SU-DHL-6 (cell line): Measurements from ENCODE around the gene ACTN4.

ENCODE experiments used
- H2AFZ ChIP-seq: fragments of 200-600 bp; sonication (generic); 2 replicates; pipeline ENCODE4 v1.6.1; 2014; ENCODE audit warnings: low read depth, mild to moderate bottlenecking, moderate library complexity, mixed read lengths, antibody characterized with exemption, low read length; ENCODE audit not compliant: severe bottlenecking
- H3F3A ChIP-seq: fragments of 200-600 bp; shearing (Covaris generic); 2 replicates; pipeline ENCODE4 v1.6.0; 2016; ENCODE audit warnings: antibody characterized with exemption, mild to moderate bottlenecking; ENCODE audit not compliant: insufficient read depth
- H3K27ac ChIP-seq: fragments of 200-600 bp; sonication (generic); 2 replicates; pipeline ENCODE4 v1.5.1; 2016; ENCODE audit warnings: low read depth, mild to moderate bottlenecking, low read length, moderate library complexity, mixed read lengths
- H3K27me3 ChIP-seq: fragments of 200-600 bp; sonication (generic), shearing (Covaris generic); 2 replicates; pipeline ENCODE4 v1.6.0; 2014; ENCODE audit warnings: mild to moderate bottlenecking, low read length
- H3K36me3 ChIP-seq: fragments of 200-600 bp; sonication (generic); 2 replicates; pipeline ENCODE4 v1.6.1; 2014; ENCODE audit warnings: mild to moderate bottlenecking, low read length, mixed read lengths
- H3K4me2 ChIP-seq: fragments of 300-600, 200-600 bp; shearing (Covaris generic), sonication (generic); 2 replicates; pipeline ENCODE4 v1.6.0; 2014; ENCODE audit warnings: low read length, low read depth, mild to moderate bottlenecking; ENCODE audit not compliant: poor library complexity, severe bottlenecking
- H3K4me3 ChIP-seq: fragments of 200-600 bp; sonication (generic); 2 replicates; pipeline ENCODE4 v1.5.1; 2014; ENCODE audit warnings: antibody characterized with exemption, low read length, mild to moderate bottlenecking, mixed read lengths; ENCODE audit not compliant: insufficient read depth, poor library complexity, severe bottlenecking
- H3K79me2 ChIP-seq: fragments of 200-600 bp; sonication (generic); 2 replicates; pipeline ENCODE4 v1.6.1; 2014; ENCODE audit warnings: mild to moderate bottlenecking, low read length, moderate library complexity; ENCODE audit not compliant: insufficient read depth
- H3K9ac ChIP-seq: fragments of 200-600 bp; sonication (generic); 2 replicates; pipeline ENCODE4 v1.7.0; 2014; ENCODE audit warnings: mild to moderate bottlenecking, low read length
- H3K9me2 ChIP-seq: fragments of 200-600 bp; sonication (generic); replicated peaks from 2 replicates; pipeline ENCODE4 v1.6.1; 2014; ENCODE audit warnings: low read length; ENCODE audit not compliant: insufficient read depth
- H3K9me3 ChIP-seq: fragments of 200-600 bp; sonication (generic); 2 replicates; pipeline ENCODE4 v1.6.1; 2014; ENCODE audit warnings: low read length, mixed read lengths; ENCODE audit not compliant: insufficient read depth
- H4K20me1 ChIP-seq: fragments of 200-600 bp; sonication (generic); 2 replicates; pipeline ENCODE4 v1.6.1; 2014; ENCODE audit warnings: low read depth, mild to moderate bottlenecking, antibody characterized with exemption, low read length, moderate library complexity, mixed read lengths
- CTCF ChIP-seq: fragments of 200-600 bp; sonication (generic); IDR thresholded peaks from one replicate; pipeline ENCODE4 v1.5.1; 2017; ENCODE audit warnings: antibody characterized with exemption, mild to moderate bottlenecking, low read length, moderate library complexity; ENCODE audit not compliant: insufficient read depth, poor library complexity, severe bottlenecking
- EZH2phosphoT487 ChIP-seq: fragments of 200-600 bp; sonication (generic), shearing (Covaris generic); conservative IDR thresholded peaks from 2 replicates; pipeline ENCODE4 v1.6.1; 2018; ENCODE audit warnings: mild to moderate bottlenecking, antibody characterized with exemption, low read length, moderate library complexity, mixed read lengths

The ACTN4 gene

GRCh38 chr19:38725469-38726283 lies 78.2 kb downstream of the ACTN4 start:
- H3K27me3 ChIP-seq: no peaks in the 10 kb centered on the region
- no peak overlapping the region for H3K4me2 ChIP-seq
- no peaks in the 10 kb centered on the region for H3K9me2 ChIP-seq
- no peaks in the 10 kb centered on the region for H3K79me2 ChIP-seq
- no peak overlapping the region for H2AFZ ChIP-seq
- H4K20me1 ChIP-seq: no peaks in the 10 kb centered on the region
- no peak overlapping the region for H3K27ac ChIP-seq
- no peak overlapping the region for H3K4me3 ChIP-seq
- no peaks in the 10 kb centered on the region; the same call in 1 of the 2 replicates for H3F3A ChIP-seq
- no peak overlapping the region for H3K9ac ChIP-seq
- TF ChIP-seq CTCF (no peak), EZH2phosphoT487 (no peak)
- no peaks in the 10 kb centered on the region for H3K9me3 ChIP-seq
- H3K36me3 ChIP-seq: 0 out of 2 replicates have a peak, but pooled peaks cover 3% of the 10 kb centered on the region

DNA sequence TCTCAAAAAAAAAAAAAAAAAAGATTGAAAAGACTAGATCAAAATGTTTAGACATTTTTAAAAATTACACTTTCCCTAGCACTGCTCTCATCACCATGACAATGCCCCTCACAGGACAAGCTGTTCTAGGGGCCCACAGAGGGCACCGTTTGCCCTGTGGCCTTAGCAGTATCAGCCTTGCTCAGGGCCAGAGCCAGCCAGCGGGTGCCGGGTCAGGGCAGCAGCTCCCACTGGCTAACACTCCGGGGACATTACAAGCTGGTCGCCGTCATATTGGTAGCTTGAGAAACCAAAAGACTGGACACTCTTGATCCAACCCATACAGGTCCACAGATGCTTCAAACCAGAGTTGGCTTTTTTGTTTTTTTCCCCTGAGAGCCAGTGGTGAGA lies 78.8 kb downstream of the ACTN4 start:
- Histone ChIP-seq H3K27ac (no peak overlapping the region), H3K4me3 (no peak overlapping the region), H4K20me1 (no peaks in the 10 kb centered on the region), H3K9me3 (no peaks in the 10 kb centered on the region), H3K9ac (no peak overlapping the region), H3K36me3 (0 out of 2 replicates have a peak, but pooled peaks cover 3% of the 10 kb centered on the region), H2AFZ (no peak overlapping the region), H3F3A (no peaks in the 10 kb centered on the region; the same call in 1 of the 2 replicates), H3K4me2 (no peak overlapping the region), H3K27me3 (no peaks in the 10 kb centered on the region), H3K9me2 (no peaks in the 10 kb centered on the region), H3K79me2 (no peaks in the 10 kb centered on the region)
- TF ChIP-seq CTCF (no peak), EZH2phosphoT487 (no peak)

DNA sequence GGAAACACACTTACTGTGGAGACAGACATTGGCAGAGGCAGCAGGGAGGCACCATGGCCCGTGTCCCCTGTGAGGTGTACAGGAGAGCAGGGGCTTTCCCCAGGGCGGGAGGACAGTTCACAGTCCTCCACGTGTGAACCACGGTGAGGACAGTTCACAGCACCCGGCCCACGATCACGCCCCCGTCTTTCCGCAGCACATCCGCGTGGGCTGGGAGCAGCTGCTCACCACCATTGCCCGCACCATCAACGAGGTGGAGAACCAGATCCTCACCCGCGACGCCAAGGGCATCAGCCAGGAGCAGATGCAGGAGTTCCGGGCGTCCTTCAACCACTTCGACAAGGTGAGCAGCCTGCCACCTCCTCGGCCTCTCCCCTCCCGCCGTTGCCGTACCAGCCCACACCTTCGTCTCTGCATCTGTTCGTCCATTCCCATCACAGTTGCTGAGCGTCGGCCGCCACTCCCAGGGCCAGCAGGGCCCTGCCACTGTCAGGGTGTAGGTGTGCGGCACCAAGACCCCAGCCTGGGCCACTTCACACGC lies 79.4 kb downstream of the ACTN4 start:
- no peak overlapping the region for H2AFZ ChIP-seq
- H3K9ac ChIP-seq: no peak overlapping the region
- H3K4me2 ChIP-seq: no peak overlapping the region
- no peaks in the 10 kb centered on the region for H3K27me3 ChIP-seq
- TF ChIP-seq EZH2phosphoT487 (no peak), CTCF (no peak)
- 0 out of 2 replicates have a peak, but pooled peaks cover 3% of the 10 kb centered on the region for H3K36me3 ChIP-seq
- H3K9me3 ChIP-seq: no peaks in the 10 kb centered on the region
- no peak overlapping the region for H3K27ac ChIP-seq
- no peaks in the 10 kb centered on the region; the same call in 1 of the 2 replicates for H3F3A ChIP-seq
- no peak overlapping the region for H3K4me3 ChIP-seq
- H3K9me2 ChIP-seq: no peaks in the 10 kb centered on the region
- H4K20me1 ChIP-seq: no peaks in the 10 kb centered on the region
- H3K79me2 ChIP-seq: no peaks in the 10 kb centered on the region
